Measurements from ENCODE around the gene MYO5C. TPM values are rescaled to one million over a fixed set of nuclear protein-coding genes. Genes with fewer than 3 reads are reported as not detected.

MYO5C gene
- total RNA-seq, 2 donors from 2014 or later = 73.9 to 90.9 TPM

GRCh38 chr15:52282418-52282817, 13.2 kb downstream of the MYO5C start:
- DNase-seq (no peak), ATAC-seq (no peak)
- intact Hi-C loops (cut with DNase I, micrococcal nuclease) = no loop called here

- ATAC-seq = no peak
- intact Hi-C loops (cut with DNase I, micrococcal nuclease) = no loop called here
- DNase-seq = no peak
These were observed 14.2 kb downstream of the MYO5C start for GRCh38 chr15:52281085-52282035.

DNA sequence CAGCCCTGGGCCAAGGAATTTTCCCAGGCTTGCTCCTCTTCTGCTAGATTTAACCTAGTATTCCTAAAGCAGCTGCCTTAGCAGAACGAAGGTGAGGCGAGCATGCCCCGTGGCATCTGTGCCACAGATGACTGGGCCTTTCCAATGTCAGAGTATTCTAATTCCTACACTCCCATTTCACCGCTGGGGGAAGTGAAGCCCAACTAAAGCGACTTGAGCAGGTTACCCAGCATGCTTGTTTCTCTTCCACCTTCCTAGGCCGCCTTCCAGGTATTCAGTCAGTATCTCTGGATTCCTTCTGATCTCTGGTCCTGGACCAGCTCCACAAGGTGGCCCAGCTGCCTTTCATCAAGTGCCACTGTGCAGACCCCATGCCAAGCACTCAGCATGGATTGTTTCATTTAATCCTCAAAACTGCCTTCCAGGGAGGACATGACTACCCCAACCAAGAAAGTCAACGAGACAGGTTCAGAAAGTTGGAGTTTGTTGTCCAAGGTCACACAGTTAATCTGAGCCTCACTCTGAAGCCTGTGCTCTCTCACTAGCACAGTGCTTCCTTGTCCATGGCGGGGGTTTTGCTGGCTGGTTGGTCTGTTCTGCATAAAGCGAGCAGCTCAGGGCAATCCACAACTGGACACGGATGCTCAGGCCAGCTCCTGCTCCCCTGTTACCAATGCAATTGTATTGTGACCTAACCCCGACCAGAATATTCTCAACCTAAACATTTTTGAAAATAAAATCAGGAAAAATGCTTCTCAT, 15.1 kb downstream of the MYO5C start:
- ATAC-seq (no peak), DNase-seq (no peak)
- intact Hi-C loops (cut with DNase I, micrococcal nuclease) = no loop called here

- DNase-seq (no peak), ATAC-seq (no peak)
- intact Hi-C loops (cut with DNase I, micrococcal nuclease) = no loop called here
These were observed 16.8 kb downstream of the MYO5C start for GRCh38 chr15:52278636-52279367.

DNA sequence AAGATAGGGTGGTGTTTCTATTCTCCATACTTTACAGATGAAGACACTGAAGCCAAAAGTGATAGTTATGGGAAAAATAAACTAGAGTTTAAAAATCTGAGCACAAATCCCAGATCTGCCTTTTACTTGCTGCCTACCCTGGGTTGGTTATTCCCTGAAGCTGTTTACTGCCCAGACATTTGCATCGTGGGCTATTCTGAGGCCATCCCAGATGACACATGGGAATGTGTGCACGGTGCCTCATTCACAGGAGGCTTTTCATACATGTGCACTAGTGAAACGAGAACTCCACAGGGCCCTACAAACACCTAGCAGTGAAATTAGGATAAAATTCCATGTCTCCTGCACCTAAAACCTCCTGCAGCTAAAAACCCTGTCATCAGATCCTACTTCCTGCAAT, 17.5 kb downstream of the MYO5C start:
- intact Hi-C loops (cut with DNase I, micrococcal nuclease) = no loop called here

DNA sequence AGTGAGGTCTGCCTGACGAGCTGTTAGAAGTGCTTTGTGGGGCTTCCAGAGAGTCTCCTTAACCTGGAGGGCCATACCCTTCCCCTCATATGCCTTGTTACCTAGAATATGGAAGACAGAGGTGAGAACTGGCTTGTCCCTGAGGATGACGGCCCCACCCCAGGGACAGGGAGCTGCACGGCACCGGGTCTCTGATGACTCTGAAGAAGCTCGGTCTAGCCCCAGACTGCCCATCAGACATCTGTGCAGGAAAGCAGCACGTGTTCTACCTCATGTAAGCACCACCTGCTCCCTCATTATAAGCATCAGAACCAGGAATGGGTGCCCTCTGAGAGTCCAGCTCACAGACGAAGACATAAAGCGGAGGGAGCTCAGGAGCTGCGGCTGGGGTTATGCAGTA, 18.0 kb downstream of the MYO5C start:
- intact Hi-C loops (cut with DNase I, micrococcal nuclease) = no loop called here
- DNase-seq = no peak
- ATAC-seq = no peak

More for the DNA sequence above, 17.5 kb downstream of the MYO5C start:
- no peak for ATAC-seq
- DNase-seq = no peak

GRCh38 chr15:52276256-52276770, 19.3 kb downstream of the MYO5C start:
- no peak for DNase-seq
- no peak for ATAC-seq
- intact Hi-C loops (cut with DNase I, micrococcal nuclease) = no loop called here

- intact Hi-C loops (cut with DNase I, micrococcal nuclease) = no loop called here
- ATAC-seq (no peak), DNase-seq (no peak)
These were observed 31.9 kb downstream of the MYO5C start for GRCh38 chr15:52263563-52264282.

GRCh38 chr15:52262364-52262763, 33.2 kb downstream of the MYO5C start:
- ATAC-seq (no peak), DNase-seq (no peak)
- intact Hi-C loops (cut with DNase I, micrococcal nuclease) = no loop called here

DNA sequence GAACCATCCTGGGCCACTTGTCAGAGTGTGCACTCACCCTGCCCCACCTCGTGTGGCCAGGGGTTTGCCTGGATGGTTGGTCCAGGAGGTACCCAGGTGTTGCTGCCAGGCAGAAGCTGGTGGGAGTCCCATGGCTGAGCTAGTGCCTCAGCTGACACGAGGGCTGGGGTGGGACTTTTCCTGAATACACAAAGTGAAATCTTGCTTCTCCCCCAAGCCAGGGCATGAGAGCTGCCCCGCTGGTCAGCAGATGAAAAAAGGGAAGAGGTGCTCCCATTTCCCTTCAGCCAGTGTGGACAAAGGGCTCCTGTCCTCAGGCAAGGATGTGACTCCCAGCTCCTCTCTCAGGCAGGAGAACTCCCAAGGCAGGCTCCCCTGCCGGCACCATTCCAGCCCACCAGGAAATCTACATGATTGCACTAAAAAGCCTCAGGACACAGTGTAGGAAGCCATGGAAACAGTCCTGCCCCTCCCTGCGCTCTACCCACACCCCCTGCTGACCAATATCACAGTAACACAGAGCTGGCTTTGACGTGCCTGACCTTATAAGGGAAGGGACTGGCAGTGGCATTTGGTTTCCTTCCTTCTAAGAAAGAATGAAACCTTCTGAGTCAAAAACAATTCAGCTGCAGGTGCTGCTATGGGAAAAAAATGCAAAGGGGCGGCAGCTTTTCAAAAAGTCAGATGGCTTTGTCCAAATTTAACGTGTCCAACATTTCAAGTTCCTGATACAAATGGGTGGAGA, 33.9 kb downstream of the MYO5C start:
- DNase-seq = peak; percentile 35 to 52
- ATAC-seq = peak; percentile 52
- intact Hi-C loops (cut with DNase I, micrococcal nuclease) = no loop called here

DNA sequence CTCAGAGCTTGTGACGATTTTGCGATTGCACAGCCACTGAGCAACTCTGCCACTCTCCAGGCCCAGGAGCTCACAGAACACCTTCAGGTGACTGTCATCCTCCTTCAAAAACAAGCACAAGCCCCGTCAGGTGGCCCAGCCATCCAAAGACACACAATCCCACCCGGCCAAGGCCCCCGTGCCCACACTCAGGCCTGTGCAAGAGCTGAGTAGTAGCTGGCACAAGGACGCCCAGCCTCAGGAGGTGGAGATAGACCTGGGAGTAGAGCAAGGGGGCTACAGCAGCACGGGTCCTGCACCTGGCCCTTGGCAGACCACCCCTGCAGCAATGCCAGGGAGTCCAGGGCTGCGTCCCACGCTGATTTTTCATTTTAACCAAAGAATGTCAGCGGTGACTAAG, 34.6 kb downstream of the MYO5C start:
- intact Hi-C loops (cut with DNase I, micrococcal nuclease) = no loop called here
- DNase-seq = no peak
- ATAC-seq = no peak

- intact Hi-C loops (cut with DNase I, micrococcal nuclease) = loop anchor here in 1 of 2 donors (5.0 to 10.0 kb wide), 2 partner anchors 85 to 478 kb away; no protein-coding TSS in a partner anchor
- no peak for ATAC-seq
- no peak for DNase-seq
These were observed 36.1 kb downstream of the MYO5C start for GRCh38 chr15:52259503-52259902.

DNA sequence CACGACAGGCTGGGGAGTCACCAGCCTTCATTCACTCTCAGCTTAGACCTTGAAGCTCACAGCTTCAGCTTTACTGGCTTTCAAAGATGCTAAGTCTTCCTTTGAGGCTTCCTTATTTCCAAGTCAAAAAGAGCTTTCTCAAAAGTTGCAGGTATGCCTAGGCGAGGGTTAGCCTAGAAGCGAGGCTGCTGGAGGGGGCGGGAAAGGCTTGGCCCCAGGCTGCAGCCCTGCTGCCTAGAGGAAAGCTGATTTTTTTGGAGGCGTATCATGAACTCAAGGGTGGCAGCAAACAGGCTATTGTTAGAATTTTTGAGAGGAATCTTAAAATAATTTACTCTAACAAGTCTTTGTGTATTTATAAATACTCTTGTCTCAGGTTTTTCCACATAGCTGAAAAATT, 37.1 kb downstream of the MYO5C start:
- intact Hi-C loops (cut with DNase I, micrococcal nuclease) = loop anchor here in 1 of 2 donors (5.0 to 10.0 kb wide), 2 partner anchors 86 to 479 kb away; no protein-coding TSS in a partner anchor
- ATAC-seq (no peak), DNase-seq (no peak)

- ATAC-seq = no peak
- intact Hi-C loops (cut with DNase I, micrococcal nuclease) = loop anchor here in 1 of 2 donors (5.0 to 10.0 kb wide), 2 partner anchors 87 to 480 kb away; no protein-coding TSS in a partner anchor
- no peak for DNase-seq
These were observed 37.9 kb downstream of the MYO5C start for GRCh38 chr15:52257734-52258062.

- ATAC-seq = no peak
- intact Hi-C loops (cut with DNase I, micrococcal nuclease) = loop anchor here in 1 of 2 donors (5.0 to 10.0 kb wide), 2 partner anchors 88 to 480 kb away; no protein-coding TSS in a partner anchor
- no peak for DNase-seq
These were observed 38.5 kb downstream of the MYO5C start for GRCh38 chr15:52256930-52257733.

DNA sequence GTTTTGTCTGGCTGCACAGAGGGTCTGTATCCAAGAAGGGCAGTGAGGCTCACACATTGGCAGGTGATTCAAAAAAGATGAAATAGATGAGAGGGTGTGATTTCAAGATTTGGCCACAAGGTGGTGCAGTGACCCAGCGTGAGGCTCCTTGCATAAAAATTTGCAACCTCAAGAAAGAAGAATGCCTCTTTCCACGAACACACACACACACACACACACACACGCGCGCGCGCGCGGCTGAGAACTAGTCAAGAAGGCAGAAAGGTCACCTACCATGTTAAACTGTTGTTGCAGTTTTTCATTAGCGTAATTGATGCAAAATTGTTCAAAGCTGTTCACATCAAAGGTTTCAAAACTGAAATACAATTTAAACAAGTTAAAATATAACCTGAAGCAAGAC, 39.2 kb downstream of the MYO5C start:
- intact Hi-C loops (cut with DNase I, micrococcal nuclease) = loop anchor here in 1 of 2 donors (5.0 to 10.0 kb wide), 2 partner anchors 88 to 481 kb away; no protein-coding TSS in a partner anchor
- ATAC-seq (peak; percentile 65), DNase-seq (peak; percentile 45 to 76)

GRCh38 chr15:52255935-52256334, 39.7 kb downstream of the MYO5C start:
- ATAC-seq = peak; percentile 2
- intact Hi-C loops (cut with DNase I, micrococcal nuclease) = loop anchor here in 1 of 2 donors (5.0 to 10.0 kb wide), 2 partner anchors 89 to 481 kb away; no protein-coding TSS in a partner anchor

More at GRCh38 chr15:52255935-52256334, 39.7 kb downstream of the MYO5C start:
- DNase-seq = no peak

Data from left colon (tissue), 2 donors.